SW480 (cell line): ENCODE measurements around the gene ZNF780B.
A peak's percentile ranks its signal among the peaks of the same experiment; 100 is the strongest.
"Not testable (repeated sequence)": the region's sequence is repeated elsewhere in the genome, so short reads cannot be mapped to it uniquely, and the experiment has no call there.

Experiments
- DNase-seq: peaks from one replicate; pipeline ENCODE4 v3.0.0-alpha.2; 2016; ENCODE audit warnings: low spot score

The ZNF780B gene

GRCh38 chr19:40055832-40056504 is at the start of gene ZNF780B:
Gene ZNF780B, minus strand, starts transcription at chr19:40056231. Its CDS starts 5,899 bp downstream, at chr19:40050332.
- peak; percentile 80 for DNase-seq

- DNase-seq = no peak
Measured at GRCh38 chr19:40104754-40105153, 48.7 kb upstream of the ZNF780B start.

GRCh38 chr19:40103600-40103999 is 47.6 kb upstream of the ZNF780B start:
- DNase-seq = no peak

GRCh38 chr19:40101813-40102212 is 45.8 kb upstream of the ZNF780B start:
- no peak for DNase-seq

- DNase-seq = no peak
Measured at GRCh38 chr19:40093416-40093815, 37.4 kb upstream of the ZNF780B start.

GRCh38 chr19:40091205-40092129 is 35.4 kb upstream of the ZNF780B start:
- no peak for DNase-seq

- peak; percentile 86 for DNase-seq
Measured at GRCh38 chr19:40090241-40091204, 34.5 kb upstream of the ZNF780B start, which contains the start of gene ZNF780A. Gene ZNF780A, minus strand, starts transcription at chr19:40090943. Its CDS starts 6,190 bp downstream, at chr19:40084753.

- no peak for DNase-seq
Measured at GRCh38 chr19:40089462-40089861, 33.4 kb upstream of the ZNF780B start.

GRCh38 chr19:40088299-40089047 is 32.4 kb upstream of the ZNF780B start:
- no peak for DNase-seq

- no peak for DNase-seq
Measured at GRCh38 chr19:40084948-40085347, 28.9 kb upstream of the ZNF780B start.

- DNase-seq = no peak
Measured at GRCh38 chr19:40081411-40081810, 25.4 kb upstream of the ZNF780B start.

- DNase-seq = no peak
Measured at GRCh38 chr19:40080289-40080688, 24.3 kb upstream of the ZNF780B start.

GRCh38 chr19:40078377-40078776 is 22.3 kb upstream of the ZNF780B start:
- no peak for DNase-seq

- no peak for DNase-seq
Measured at GRCh38 chr19:40070058-40070457, 14.0 kb upstream of the ZNF780B start.

GRCh38 chr19:40059624-40060023 is 3.6 kb upstream of the ZNF780B start:
- DNase-seq = no peak

GRCh38 chr19:40057166-40057565 is 1.1 kb upstream of the ZNF780B start:
- no peak for DNase-seq

- no peak for DNase-seq
Measured at GRCh38 chr19:40056505-40056904, 474 bp upstream of the ZNF780B start.

- no peak for DNase-seq
Measured at GRCh38 chr19:40055049-40055448, 982 bp downstream of the ZNF780B start.

- DNase-seq = no peak
Measured at GRCh38 chr19:40054632-40055031, 1.4 kb downstream of the ZNF780B start.

GRCh38 chr19:40053491-40053890 is 2.5 kb downstream of the ZNF780B start:
- no peak for DNase-seq

GRCh38 chr19:40041718-40042117 is 14.3 kb downstream of the ZNF780B start:
- not testable (repeated sequence) for DNase-seq
